AG20443 (cell line): ENCODE data around the gene EXOG.
A peak's percentile ranks its signal among the peaks of the same experiment; 100 is the strongest.

ENCODE experiments used
- DNase-seq: peaks from one replicate; pipeline ENCODE4 v3.0.0; 2012; ENCODE audit warnings: low spot score, mixed read lengths

Gene EXOG

GRCh38 chr3:38473229-38473628, 22.9 kb upstream of the EXOG start:
- DNase-seq: no peak

GRCh38 chr3:38474928-38475605, 21.1 kb upstream of the EXOG start:
- no peak for DNase-seq

GRCh38 chr3:38475716-38476115, 20.4 kb upstream of the EXOG start:
- DNase-seq: no peak

DNA sequence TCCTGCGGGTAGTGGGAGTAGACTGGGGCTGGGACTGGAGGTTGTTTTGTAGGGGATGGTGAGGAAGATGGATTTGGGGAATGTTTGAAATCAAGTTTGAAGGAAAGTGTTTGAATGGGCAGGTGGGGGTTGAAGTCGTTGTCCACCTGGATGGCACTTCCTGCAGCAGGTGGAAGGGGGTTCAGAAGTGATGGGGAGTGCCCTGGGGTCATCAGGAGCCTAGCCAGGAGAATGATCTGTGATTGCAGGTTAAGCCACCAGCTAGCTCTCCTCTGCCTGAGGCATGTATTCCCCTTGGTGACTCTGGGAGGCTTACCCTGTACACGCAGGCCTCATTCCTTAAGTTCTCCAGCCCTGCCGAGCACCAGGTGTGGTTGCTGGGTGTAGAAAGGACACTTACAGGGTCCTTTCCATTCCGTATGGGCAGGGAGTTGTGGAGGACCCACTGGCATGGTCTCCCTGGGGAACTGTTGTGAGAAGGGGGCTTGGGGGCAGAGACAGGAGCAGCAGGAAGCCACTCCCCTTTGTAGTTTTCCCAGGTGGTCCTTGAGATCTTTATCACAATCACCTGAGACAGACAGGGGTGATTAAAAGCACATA, 19.9 kb upstream of the EXOG start:
- no peak for DNase-seq

GRCh38 chr3:38477057-38477820, 18.9 kb upstream of the EXOG start:
- DNase-seq: no peak

- no peak for DNase-seq
Measured at GRCh38 chr3:38477839-38478450, 18.2 kb upstream of the EXOG start.

GRCh38 chr3:38478901-38479300, 17.2 kb upstream of the EXOG start:
- DNase-seq: no peak

- peak; percentile 91 for DNase-seq
Measured at GRCh38 chr3:38479431-38480092, 16.6 kb upstream of the EXOG start.

DNA sequence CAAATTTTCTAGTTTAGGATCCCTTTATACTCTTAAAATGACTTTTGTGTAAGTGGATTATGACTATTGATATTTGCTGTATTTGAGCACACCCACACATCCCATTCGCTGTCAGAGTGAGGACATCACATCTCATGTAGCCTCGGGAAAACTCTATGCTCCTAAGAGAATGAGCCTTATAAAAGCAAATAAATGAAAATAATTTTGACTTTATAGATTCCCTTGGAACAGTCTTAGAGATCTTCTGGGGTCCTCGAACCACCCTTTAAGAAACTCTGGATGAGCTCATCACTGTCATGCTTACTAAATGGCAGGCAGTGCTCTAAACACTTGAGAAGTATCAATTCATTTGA, 16.1 kb upstream of the EXOG start:
- no peak for DNase-seq

DNA sequence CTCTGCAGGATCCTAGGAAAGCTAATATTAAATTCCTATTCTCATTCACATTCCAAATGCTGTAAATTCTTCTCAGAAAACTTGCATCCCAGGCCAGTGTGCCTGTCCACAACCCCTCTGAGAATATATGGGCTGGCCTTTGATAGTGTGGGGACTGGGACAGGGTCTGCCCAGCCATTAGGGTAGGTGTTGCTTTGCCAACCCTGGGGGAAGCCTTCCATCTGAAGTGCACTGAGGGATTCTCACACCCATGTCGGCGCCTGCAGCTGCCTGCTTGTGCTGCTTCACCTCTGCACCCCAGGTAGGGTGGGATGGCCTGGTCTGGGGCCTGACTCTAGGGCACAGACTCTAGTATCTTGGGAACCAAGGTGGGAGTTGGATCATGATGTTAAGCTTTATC, 15.2 kb upstream of the EXOG start:
- DNase-seq: no peak

- DNase-seq: no peak
Measured at GRCh38 chr3:38482951-38483350, 13.2 kb upstream of the EXOG start.

- DNase-seq: no peak
Measured at GRCh38 chr3:38487323-38487722, 8.8 kb upstream of the EXOG start.

DNA sequence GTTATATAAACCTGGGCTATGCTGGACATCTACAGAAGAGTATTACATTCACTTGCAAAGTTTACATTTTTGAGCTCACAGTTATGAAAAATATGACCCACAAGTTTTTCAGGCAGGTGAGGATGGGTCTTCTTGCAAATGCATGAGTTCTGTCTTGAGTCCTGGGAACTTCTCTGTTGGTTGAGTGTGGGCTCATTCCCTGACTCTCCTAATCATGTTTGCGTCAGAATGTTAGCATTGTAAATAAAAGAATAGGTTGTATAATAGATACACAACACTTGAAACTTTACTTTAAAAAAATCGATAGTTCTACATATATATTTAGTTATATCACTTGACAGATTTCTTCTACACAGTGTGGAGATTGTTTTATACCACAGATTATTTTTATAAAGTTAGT, 7.2 kb upstream of the EXOG start:
- DNase-seq: no peak

- DNase-seq: no peak
Measured at GRCh38 chr3:38489766-38490165, 6.4 kb upstream of the EXOG start.

- no peak for DNase-seq
Measured at GRCh38 chr3:38490281-38491030, 5.7 kb upstream of the EXOG start.

- DNase-seq: no peak
Measured at GRCh38 chr3:38491215-38491614, 4.9 kb upstream of the EXOG start.

- DNase-seq: no peak
Measured at GRCh38 chr3:38493031-38493430, 3.1 kb upstream of the EXOG start.

DNA sequence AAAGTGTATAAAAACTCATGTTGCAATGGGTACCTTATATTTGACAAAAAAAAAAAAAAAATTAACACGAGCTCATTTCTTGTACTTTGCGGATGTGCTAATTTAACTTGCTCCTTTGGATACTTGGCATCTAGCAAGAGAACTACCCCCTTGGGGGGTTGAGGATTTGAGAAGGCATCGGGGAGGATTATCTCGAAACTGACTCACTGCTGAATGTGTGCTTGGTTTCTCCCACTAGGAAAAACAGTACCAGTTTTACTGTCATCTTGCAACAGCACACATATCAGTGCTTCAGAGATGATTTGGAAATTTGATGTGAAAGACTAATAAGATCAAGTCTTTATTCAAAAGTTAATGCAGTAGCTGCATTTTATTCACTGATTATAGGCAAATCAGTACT, 891 bp downstream of the EXOG start:
- DNase-seq: no peak

- DNase-seq: no peak
Measured at GRCh38 chr3:38500688-38501417, 4.7 kb downstream of the EXOG start.

DNA sequence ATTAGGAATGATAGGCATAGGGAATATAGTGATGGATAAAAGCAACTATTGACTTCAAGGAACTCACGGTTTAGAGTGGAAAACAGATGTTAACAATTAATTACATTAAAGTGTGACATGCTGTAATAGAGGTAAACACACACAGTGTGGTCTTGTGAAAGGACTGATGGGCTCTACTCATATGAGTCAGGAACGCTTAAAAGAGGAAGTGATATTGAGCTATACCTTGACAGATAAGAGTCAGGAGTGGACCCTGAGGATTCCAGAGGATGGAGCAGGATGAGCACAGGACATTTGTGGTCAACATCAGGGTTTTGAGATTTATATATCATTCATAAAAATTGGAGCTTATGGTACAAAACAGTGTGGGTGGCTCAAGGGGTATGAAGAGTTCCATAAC, 11.0 kb downstream of the EXOG start:
- DNase-seq: no peak

DNA sequence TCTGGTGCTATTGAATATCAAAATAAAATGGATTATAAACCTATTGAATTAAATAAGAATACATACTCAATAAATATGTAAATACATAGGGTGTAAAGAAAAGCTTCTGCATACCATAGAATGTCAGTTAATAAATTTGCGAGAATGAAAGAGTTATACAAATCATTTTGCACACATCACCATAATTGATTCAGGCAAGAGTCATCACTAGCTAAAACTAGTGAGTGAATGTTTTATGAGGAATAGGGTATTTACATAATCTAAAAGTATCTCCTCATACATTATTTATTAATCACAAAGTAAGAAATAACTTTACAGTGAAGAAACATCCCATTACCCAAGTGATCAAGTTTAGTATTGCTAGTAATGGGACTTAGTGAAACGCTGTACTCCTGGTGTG, 13.6 kb downstream of the EXOG start:
- no peak for DNase-seq
